ENCODE measurements around the gene SRSF9. TPM values are rescaled to one million over a fixed set of nuclear protein-coding genes. Genes with fewer than 3 reads are reported as not detected.

SRSF9 gene
- total and polyA plus RNA-seq, 2 of the 4 experiments (the other 2 are of a cell fraction): 102 to 143 TPM

GRCh38 chr12:120490833-120491512 is 21.4 kb upstream of the SRSF9 start:
- Histone ChIP-seq H4K8ac (ENCODE audit: low read depth in 2 of 2, low read length in 2 of 2) (no peak overlapping the region), H4K91ac (ENCODE audit: insufficient read depth, low read depth, low read length) (no peak overlapping the region), H3K4ac (ENCODE audit: low read depth, low read length) (no peak overlapping the region), H3K4me3 (ENCODE audit: insufficient read depth, low read depth, low read length) (no peak overlapping the region), H2BK5ac (ENCODE audit: low read depth, low read length, poor library complexity, severe bottlenecking) (no peak overlapping the region), H2BK20ac (ENCODE audit: low read depth, low read length) (no peak overlapping the region), H3K79me1 (ENCODE audit: low read depth in 1 of 2, low read length in 2 of 2) (peaks cover 14 to 36% of the 10 kb centered on the region in 2 experiments), H3K27ac (ENCODE audit: insufficient read depth, low read length) (no peak overlapping the region), H2AK5ac (ENCODE audit: low read depth, low read length) (no peak overlapping the region), H3K18ac (ENCODE audit: low read depth, low read length) (no peak overlapping the region), H3K9ac (ENCODE audit: low read depth, low read length) (no peak overlapping the region), H3K23ac (ENCODE audit: low read depth, low read length) (no peak overlapping the region), H2AK9ac (replicated peaks; ENCODE audit: low read depth, low read length, poor library complexity) (no peak overlapping the region), H4K5ac (ENCODE audit: low read depth, low read length) (no peak overlapping the region), H2BK15ac (ENCODE audit: low read depth, low read length) (no peak overlapping the region), H3K4me2 (ENCODE audit: low read depth, low read length) (no peak overlapping the region), H4K20me1 (ENCODE audit: insufficient read depth, low read length) (no peaks in the 10 kb centered on the region), H2AFZ (replicated peaks; ENCODE audit: low read length, poor library complexity) (no peak overlapping the region), H3K36me3 (ENCODE audit: control insufficient read depth, insufficient read depth, low read length) (peaks cover 6% of the 10 kb centered on the region), H3K9me1 (ENCODE audit: insufficient read depth, low read length) (peaks cover 6% of the 10 kb centered on the region), H3K27me3 (ENCODE audit: control insufficient read depth, insufficient read depth, low read length) (no peaks in the 10 kb centered on the region), H3K56ac (ENCODE audit: extremely low read depth, insufficient read depth, low read length) (no peak overlapping the region), H2BK120ac (ENCODE audit: low read depth, low read length) (no peak overlapping the region), H3K9me3 (ENCODE audit: control insufficient read depth, insufficient read depth, low read length) (no peaks in the 10 kb centered on the region), H3K14ac (replicated peaks; ENCODE audit: low read depth, low read length) (no peak overlapping the region), H3K4me1 (ENCODE audit: control insufficient read depth, insufficient read depth, low read length) (peaks cover 1% of the 10 kb centered on the region)
- DNase-seq: no peak
- intact Hi-C loops (cut with micrococcal nuclease) (no loop called here), dilution Hi-C loops (cut with HindIII; ENCODE audit: low sequenced_read_pairs, unreplicated experiment) (no loop called here), in situ Hi-C loops (cut with MboI; ENCODE audit: low sequenced_read_pairs) (no loop called here)
- CTCF ChIA-PET: no interaction called here
- POLR2A ChIA-PET (ENCODE audit: unreplicated experiment): no interaction called here
- no peak for ATAC-seq (ENCODE audit: low read depth)
- TF ChIP-seq CHD1 (IDR thresholded peaks at IDR 0.05; ENCODE audit: low read depth, low read length): no peak
- TF ChIP-seq USF2 (IDR thresholded peaks at IDR 0.05; ENCODE audit: low read depth, low read length): no peak
- TF ChIP-seq, protein P1, sequence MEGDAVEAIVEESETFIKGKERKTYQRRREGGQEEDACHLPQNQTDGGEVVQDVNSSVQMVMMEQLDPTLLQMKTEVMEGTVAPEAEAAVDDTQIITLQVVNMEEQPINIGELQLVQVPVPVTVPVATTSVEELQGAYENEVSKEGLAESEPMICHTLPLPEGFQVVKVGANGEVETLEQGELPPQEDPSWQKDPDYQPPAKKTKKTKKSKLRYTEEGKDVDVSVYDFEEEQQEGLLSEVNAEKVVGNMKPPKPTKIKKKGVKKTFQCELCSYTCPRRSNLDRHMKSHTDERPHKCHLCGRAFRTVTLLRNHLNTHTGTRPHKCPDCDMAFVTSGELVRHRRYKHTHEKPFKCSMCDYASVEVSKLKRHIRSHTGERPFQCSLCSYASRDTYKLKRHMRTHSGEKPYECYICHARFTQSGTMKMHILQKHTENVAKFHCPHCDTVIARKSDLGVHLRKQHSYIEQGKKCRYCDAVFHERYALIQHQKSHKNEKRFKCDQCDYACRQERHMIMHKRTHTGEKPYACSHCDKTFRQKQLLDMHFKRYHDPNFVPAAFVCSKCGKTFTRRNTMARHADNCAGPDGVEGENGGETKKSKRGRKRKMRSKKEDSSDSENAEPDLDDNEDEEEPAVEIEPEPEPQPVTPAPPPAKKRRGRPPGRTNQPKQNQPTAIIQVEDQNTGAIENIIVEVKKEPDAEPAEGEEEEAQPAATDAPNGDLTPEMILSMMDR (conservative IDR thresholded peaks at IDR 0.05; ENCODE audit: low read depth, low read length): no peak
- TF ChIP-seq MAZ (IDR thresholded peaks at IDR 0.05; ENCODE audit: borderline replicate concordance, low read depth, low read length): no peak
- no peak for TF ChIP-seq CEBPB (IDR thresholded peaks at IDR 0.05; ENCODE audit: low read depth, low read length)
- TF ChIP-seq POLR2A (IDR thresholded peaks at IDR 0.05; ENCODE audit: low read depth, low read length): no peak
- WGBS, 2 experiments (ENCODE audit: extremely low coverage in 2 of 2, insufficient read length in 1 of 2): 100% methylated on average over 1 of the region's 2 CpGs; no CpG with 5 or more reads in 1 of the 2 experiments
- no TSS peak for BruUV-seq (replicated peaks)
